ENCODE measurements around the gene PITPNC1. TPM values are rescaled to one million over a fixed set of nuclear protein-coding genes. Genes with fewer than 3 reads are reported as not detected.

The PITPNC1 gene
- total and polyA plus RNA-seq, 2 donors (not counting 1 experiment from before 2014, with no cell fraction given) = 4.7 to 26.1 TPM

DNA sequence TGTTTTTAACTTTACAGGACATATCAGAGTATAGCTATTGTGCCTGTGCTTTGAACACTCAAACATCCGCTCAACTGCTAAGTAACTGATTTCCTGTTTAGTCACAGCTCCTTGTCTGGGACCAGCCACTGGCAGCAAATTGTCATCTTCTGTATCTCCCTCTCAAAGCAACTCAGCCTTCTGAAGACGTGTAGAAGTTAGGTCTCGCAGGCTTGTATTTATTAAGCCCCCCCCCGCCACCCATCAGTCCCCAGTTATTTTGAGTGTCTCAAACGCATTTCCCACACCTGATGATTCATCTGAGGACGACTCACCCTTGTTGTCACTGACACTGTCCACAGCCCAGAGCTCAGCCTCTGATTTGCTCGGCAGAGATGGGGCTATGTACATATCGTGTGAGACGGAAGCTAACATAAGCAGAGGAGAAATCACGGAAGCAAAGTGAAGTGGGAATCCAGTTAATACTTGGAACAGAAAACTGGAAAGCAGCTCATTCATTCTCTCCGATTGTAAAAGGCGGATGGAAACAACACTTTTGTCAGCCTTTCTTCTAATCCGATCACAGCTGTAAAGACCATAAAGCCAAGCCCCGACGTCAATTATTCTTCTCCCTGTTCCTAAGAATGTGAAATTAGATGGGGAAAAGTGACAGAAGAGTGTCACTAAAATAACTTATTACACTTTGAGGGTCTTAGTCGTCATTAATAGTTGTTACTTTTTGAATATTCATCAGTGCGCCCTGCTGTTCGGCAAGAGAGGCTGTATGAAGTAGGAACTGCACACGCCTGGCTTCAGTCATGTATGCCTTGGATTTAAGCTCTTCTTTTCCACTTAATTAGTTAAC, 64.2 kb downstream of the PITPNC1 start:
- no peak for TF ChIP-seq EZH2 (IDR thresholded peaks at IDR 0.05; ENCODE audit: borderline replicate concordance, insufficient read depth, low read depth, low read length, poor library complexity, severe bottlenecking)
- TF ChIP-seq, protein P1, sequence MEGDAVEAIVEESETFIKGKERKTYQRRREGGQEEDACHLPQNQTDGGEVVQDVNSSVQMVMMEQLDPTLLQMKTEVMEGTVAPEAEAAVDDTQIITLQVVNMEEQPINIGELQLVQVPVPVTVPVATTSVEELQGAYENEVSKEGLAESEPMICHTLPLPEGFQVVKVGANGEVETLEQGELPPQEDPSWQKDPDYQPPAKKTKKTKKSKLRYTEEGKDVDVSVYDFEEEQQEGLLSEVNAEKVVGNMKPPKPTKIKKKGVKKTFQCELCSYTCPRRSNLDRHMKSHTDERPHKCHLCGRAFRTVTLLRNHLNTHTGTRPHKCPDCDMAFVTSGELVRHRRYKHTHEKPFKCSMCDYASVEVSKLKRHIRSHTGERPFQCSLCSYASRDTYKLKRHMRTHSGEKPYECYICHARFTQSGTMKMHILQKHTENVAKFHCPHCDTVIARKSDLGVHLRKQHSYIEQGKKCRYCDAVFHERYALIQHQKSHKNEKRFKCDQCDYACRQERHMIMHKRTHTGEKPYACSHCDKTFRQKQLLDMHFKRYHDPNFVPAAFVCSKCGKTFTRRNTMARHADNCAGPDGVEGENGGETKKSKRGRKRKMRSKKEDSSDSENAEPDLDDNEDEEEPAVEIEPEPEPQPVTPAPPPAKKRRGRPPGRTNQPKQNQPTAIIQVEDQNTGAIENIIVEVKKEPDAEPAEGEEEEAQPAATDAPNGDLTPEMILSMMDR (IDR thresholded peaks at IDR 0.05) = no peak
- H3K27ac Mint-ChIP-seq = peak overlapping the region; percentile 3
- H3K4me2 ChIP-seq (replicated peaks; ENCODE audit: low read depth, low read length, poor library complexity, severe bottlenecking) = peak overlapping the region; percentile 22
- peak overlapping the region; percentile 19 for H3K9ac ChIP-seq (ENCODE audit: low read length)
- H2AFZ ChIP-seq (ENCODE audit: insufficient read depth, low read depth, low read length, poor library complexity, severe bottlenecking) = no peak overlapping the region
- no peak overlapping the region for H3K4me3 ChIP-seq (ENCODE audit: control extremely low read depth in 1 of 5, extremely low read depth in 1 of 5, insufficient read depth in 1 of 5, low read depth in 2 of 5, low read length in 4 of 5)
- no peaks in the 10 kb centered on the region for H3K36me3 ChIP-seq (replicated peaks in 1 of 2; ENCODE audit: control extremely low read depth in 1 of 2, control insufficient read depth in 1 of 2, extremely low read depth in 1 of 2, insufficient read depth in 2 of 2, low read length in 1 of 2)
- H3K9me3 Mint-ChIP-seq (ENCODE audit: insufficient read depth) = no peaks in the 10 kb centered on the region
- H3K27ac ChIP-seq (ENCODE audit: low read length in 2 of 2) = no peak overlapping the region
- peak; percentile 11 for DNase-seq
- H3K27me3 ChIP-seq (replicated peaks in 1 of 4; ENCODE audit: control extremely low read depth in 1 of 4, control insufficient read depth in 3 of 4, insufficient read depth in 4 of 4, low read length in 3 of 4) = no peaks in the 10 kb centered on the region
- no peaks in the 10 kb centered on the region for H3K27me3 Mint-ChIP-seq
- H3K79me2 ChIP-seq (ENCODE audit: control insufficient read depth, insufficient read depth, low read length) = no peaks in the 10 kb centered on the region
- peak; percentile 56 for ATAC-seq (ENCODE audit: low read depth)
- no peak overlapping the region for H3K4me3 Mint-ChIP-seq
- peaks cover 0 to 9% of the 10 kb centered on the region in 2 donors for H3K4me1 ChIP-seq (ENCODE audit: control insufficient read depth in 2 of 2, insufficient read depth in 2 of 2, low read length in 2 of 2)
- H3K9me3 ChIP-seq (ENCODE audit: control extremely low read depth in 1 of 3, control insufficient read depth in 2 of 3, insufficient read depth in 1 of 3, low read length in 2 of 3) = no peaks in the 10 kb centered on the region
- no peaks in the 10 kb centered on the region for H4K20me1 ChIP-seq (ENCODE audit: control insufficient read depth, insufficient read depth, low read length, poor library complexity, severe bottlenecking)
- ChIA-PET CTCF (interaction anchor here (2.4 kb wide), 1 partner anchor 34 kb away, joined by 12 read pairs; no protein-coding TSS in a partner anchor), POLR2A (no interaction called here)
- peaks cover 9% of the 10 kb centered on the region for H3K4me1 Mint-ChIP-seq
- intact Hi-C loops (cut with micrococcal nuclease) = no loop called here
- whole genome bisulfite sequencing (ENCODE audit: insufficient coverage) = 35% methylated on average over 9 of the region's 19 CpGs

DNA sequence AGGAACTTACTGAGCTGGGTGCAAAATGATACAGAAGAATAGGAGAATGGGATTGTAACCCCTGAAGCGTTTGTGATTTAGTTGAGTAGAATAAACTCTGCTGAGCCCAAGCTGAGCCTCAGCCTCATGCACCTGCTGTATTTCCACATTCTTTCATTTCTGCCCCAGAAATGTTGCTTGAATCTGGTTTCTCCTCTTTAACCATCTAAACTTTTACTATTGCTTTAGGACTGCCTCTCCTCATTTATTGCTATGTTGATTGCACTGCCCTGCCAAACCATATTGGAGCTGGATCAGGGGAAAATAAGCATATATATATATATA, 64.8 kb downstream of the PITPNC1 start:
- no peak for ATAC-seq (ENCODE audit: low read depth)
- Histone ChIP-seq H2AFZ (ENCODE audit: insufficient read depth, low read depth, low read length, poor library complexity, severe bottlenecking) (no peak overlapping the region), H3K4me1 (ENCODE audit: control insufficient read depth in 2 of 2, insufficient read depth in 2 of 2, low read length in 2 of 2) (peaks cover 0 to 9% of the 10 kb centered on the region in 2 donors), H3K27me3 (replicated peaks in 1 of 4; ENCODE audit: control extremely low read depth in 1 of 4, control insufficient read depth in 3 of 4, insufficient read depth in 4 of 4, low read length in 3 of 4) (no peaks in the 10 kb centered on the region), H3K27ac (ENCODE audit: low read length in 2 of 2) (no peak overlapping the region), H3K9ac (ENCODE audit: low read length) (no peak overlapping the region), H4K20me1 (ENCODE audit: control insufficient read depth, insufficient read depth, low read length, poor library complexity, severe bottlenecking) (no peaks in the 10 kb centered on the region), H3K4me2 (replicated peaks; ENCODE audit: low read depth, low read length, poor library complexity, severe bottlenecking) (no peak overlapping the region), H3K36me3 (replicated peaks in 1 of 2; ENCODE audit: control extremely low read depth in 1 of 2, control insufficient read depth in 1 of 2, extremely low read depth in 1 of 2, insufficient read depth in 2 of 2, low read length in 1 of 2) (no peaks in the 10 kb centered on the region), H3K79me2 (ENCODE audit: control insufficient read depth, insufficient read depth, low read length) (no peaks in the 10 kb centered on the region), H3K4me3 (ENCODE audit: control extremely low read depth in 1 of 5, extremely low read depth in 1 of 5, insufficient read depth in 1 of 5, low read depth in 2 of 5, low read length in 4 of 5) (no peak overlapping the region), H3K9me3 (ENCODE audit: control extremely low read depth in 1 of 3, control insufficient read depth in 2 of 3, insufficient read depth in 1 of 3, low read length in 2 of 3) (no peaks in the 10 kb centered on the region)
- H3K4me3 Mint-ChIP-seq = no peak overlapping the region
- WGBS (ENCODE audit: insufficient coverage) = no CpG with 5 or more reads among the region's 1 CpG
- TF ChIP-seq, protein P1 (IDR thresholded peaks at IDR 0.05) = no peak
- no peak for TF ChIP-seq EZH2 (IDR thresholded peaks at IDR 0.05; ENCODE audit: borderline replicate concordance, insufficient read depth, low read depth, low read length, poor library complexity, severe bottlenecking)
- peaks cover 9% of the 10 kb centered on the region for H3K4me1 Mint-ChIP-seq
- ChIA-PET POLR2A (no interaction called here), CTCF (interaction anchor here (2.4 kb wide), 1 partner anchor 34 kb away, joined by 12 read pairs; no protein-coding TSS in a partner anchor)
- no peak for DNase-seq
- no peaks in the 10 kb centered on the region for H3K27me3 Mint-ChIP-seq
- no peaks in the 10 kb centered on the region for H3K9me3 Mint-ChIP-seq (ENCODE audit: insufficient read depth)
- H3K27ac Mint-ChIP-seq = no peak overlapping the region
- intact Hi-C loops (cut with micrococcal nuclease) = no loop called here
